GM19035 (cell line): ENCODE results near the gene FOXK1.

Experiments
- ATAC-seq: cut with Tn5 transposase; IDR thresholded peaks from one replicate; pipeline ENCODE4 v1.9.1; 2021; ENCODE audit not compliant: unreplicated experiment

Gene FOXK1

DNA sequence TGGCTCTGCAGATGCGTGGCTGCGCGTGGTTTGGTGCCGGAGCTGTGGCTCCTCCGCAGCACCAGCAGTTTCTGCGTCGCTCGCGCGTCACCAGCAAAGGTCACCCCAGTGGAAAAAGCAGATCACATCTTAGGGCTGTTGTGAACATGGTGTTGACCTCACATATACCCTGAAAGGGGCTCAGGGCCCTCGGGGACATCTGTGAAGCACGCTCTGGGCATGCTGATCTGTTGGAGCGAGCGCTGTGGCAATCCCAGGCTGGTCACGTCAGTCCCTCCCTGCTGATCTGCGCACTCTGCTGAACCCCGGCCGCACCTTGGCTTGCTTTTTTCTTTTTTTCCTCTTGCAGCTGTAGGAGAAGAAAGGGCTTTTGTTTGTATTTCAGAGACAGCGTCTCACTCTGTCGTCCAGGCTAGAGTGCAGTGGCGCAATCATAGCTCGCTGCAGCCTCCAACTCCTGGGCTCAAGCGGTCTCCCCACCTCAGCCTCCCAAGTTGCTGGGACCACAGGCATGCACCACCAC lies 60.0 kb downstream of the FOXK1 start:
- no peak for ATAC-seq

DNA sequence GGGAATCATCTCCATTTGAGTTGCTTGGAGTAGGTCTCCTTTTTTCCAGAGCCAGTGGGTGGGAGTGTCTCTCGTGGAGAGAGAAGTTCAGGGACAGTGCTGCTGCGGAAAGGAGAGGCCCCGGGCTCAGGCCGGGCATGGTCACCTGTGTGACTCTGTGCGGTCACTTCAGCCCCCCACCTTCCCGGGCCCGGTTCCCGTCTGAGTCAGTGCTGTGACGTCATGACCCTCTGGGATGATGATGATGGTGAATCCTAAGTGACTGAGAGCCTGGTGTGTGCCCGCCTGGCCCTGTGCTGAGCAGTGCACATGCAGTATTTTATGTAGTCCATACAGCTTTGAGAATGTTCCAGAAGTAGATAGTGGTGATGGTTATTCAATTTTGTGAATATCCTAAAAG lies 60.8 kb downstream of the FOXK1 start:
- ATAC-seq = no peak

DNA sequence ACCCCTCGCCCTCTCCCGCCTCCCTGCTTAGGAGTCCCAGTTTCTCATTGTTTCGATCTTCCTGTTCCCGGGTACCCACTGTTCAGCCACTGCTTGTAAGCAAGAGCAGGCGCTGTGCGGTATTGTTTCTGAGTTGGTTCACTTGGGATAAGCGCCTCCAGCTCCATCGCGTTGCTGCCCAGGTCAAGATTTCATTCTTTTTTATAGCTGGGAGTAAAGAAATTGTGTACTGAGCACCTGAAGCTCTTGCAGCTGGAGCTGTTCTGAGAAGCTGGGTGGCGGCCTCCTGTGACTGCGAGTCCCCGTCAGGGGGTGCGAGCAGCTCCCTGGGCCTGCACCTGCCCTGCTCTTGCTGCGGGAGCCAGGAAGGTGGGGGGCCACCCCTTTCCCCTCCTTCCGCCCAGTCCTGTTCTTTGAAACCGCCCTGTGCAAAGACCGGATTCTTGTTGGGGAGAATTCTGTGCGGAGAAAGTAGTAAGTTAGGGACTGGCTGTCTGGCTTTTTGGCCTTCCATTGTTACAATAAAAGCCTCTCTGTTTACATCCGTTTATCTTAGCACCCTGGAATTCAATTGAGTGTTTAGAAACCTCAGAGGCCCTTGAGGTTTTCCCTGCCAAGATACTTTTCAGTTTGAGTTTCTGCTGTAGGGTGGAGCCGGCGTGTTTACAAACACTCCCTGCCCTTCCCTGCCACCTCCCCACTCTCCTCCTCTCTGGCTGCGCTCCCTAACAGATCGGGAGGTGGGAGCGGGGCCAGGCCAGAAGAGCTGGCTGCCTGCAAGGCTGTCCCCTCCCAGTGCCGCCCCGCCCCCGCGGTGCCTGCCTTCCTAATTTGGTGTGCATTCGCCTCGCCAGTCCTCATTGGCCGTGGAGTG lies 62.5 kb downstream of the FOXK1 start:
- ATAC-seq = peak; percentile 66

DNA sequence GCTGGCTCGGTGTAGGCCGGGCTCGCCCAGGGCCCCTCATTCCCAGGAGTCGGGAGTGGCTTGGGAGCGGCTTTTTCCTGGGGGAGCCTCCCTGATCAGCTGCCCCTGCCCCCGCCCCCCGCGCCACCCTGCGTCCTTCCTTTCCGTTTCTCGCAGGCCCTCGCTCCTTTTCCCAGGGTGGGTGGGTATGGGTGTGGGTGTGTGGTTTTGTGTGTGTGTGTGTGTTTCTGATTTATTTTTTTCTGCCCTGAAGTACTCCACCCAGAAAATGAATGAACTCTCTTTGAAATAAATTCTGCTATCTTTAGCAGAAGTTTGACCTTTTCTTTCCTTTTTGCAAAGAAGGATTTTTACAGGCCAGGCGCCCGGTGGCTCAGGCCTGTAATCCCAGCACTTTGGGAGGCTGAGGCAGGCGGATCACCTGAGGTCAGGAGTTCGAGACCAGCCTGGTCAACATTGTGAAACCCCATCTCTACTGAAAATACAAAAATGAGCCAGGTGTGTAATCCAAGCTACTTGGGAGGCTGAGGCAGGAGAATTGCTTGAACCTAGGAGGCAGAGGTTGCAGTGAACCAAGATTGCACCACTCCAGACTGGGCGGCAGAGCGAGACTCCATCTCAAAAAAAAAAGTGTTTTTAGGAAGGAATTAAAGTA lies 63.3 kb downstream of the FOXK1 start:
- no peak for ATAC-seq

DNA sequence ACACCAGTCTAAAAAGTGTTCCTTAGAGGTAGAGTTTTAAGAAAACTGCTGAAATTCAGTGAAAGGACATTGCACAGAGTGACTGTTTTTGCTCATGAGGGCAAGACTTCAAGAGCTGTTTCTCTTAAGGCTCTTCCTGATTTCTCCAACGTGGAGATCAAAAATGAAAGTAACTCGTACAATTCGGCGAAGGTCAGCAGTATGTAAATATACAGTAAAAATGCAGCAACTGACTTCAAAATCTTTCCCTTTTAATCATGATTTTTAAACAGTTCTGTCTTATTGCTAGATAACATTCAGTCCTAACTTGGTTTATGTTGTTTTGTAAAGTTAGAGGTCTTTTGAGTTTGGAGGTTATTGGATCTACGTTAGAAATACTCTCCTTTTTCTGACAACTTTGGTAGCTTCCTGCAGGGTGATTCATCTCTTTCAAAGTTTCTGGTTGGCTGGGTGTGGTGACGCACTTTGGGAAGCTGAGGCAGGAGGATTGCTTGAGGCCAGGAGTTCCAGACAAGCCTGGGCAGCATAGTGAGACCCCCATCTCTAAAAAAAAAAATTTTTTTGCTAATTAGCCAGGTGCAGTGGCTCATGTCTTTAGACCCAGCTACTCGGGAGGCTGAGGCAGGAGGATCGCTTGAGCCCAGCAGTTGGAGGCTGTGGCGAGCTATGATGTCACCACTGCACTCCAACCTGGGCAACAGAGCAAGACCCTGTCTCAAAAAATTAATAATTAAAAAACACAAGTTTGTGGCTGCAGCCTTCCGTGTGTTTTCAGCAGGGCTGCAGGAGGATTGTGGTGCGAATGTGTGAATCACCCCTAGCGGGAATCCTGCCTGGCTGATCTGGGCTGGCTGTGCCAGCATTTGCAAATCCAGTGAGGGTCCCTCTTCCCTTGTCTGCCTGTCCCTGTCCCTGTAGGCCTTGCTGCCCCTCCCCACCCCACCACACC lies 64.2 kb downstream of the FOXK1 start:
- no peak for ATAC-seq

DNA sequence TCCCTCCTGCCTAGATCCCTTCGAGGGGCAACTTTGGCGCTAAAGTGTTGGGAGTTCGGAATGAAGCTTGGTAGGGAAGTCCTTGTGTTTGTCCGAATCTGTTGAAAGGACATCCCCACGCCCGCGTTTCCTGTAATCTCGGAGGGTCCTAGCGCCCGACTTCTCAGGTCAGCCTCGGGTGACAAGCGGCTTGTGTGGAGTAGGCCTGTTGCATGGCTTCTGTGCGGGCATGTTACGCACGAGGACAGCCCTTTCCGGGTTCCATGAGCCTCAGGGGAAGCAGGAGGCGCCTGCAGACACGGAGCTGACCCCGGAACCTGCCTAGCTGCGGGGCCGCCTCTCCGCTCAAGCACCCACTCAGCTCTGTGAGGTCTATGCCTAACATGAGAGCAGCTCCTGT lies 64.9 kb downstream of the FOXK1 start:
- no peak for ATAC-seq

DNA sequence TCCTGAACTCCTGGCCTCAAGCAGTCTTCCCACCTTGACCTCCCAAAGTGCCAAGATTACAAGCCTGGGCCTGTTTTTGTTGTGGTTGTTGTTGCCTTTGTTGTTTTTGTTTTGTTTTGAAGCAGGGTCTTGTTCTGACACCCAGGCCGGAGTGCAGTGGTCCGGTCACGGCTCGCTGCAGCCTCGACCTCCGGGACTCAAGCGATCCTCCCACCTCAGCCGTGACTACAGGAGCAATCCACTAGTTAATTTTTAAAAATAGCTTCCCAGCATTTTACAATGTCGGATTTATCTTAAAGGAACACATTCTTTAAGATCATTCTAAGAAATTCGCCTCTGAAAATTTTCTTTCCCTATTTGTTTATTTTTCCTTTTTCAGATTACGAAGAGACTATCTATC lies 65.7 kb downstream of the FOXK1 start:
- no peak for ATAC-seq

DNA sequence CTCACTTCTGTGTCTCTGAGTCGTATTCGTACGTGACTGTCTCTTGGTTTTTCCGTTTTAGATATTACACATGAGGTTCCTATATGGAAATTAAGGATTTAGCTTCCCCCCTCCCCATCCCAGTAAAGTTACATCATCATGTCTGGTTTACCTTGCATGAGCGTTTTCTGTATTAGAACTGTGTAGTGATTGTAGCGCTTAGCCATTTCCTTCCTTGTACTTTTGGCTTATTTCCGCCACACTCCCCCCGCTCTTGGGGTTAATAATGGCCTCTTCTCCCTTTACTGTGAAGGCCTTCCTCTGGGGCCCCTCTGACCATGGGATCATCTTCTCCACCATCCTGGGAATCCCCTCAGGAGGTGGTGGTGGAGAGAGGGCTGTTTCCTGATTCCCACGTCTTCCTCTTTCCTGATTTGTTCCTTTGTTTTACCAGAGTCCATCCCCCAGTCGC lies 66.2 kb downstream of the FOXK1 start:
- ATAC-seq = no peak

DNA sequence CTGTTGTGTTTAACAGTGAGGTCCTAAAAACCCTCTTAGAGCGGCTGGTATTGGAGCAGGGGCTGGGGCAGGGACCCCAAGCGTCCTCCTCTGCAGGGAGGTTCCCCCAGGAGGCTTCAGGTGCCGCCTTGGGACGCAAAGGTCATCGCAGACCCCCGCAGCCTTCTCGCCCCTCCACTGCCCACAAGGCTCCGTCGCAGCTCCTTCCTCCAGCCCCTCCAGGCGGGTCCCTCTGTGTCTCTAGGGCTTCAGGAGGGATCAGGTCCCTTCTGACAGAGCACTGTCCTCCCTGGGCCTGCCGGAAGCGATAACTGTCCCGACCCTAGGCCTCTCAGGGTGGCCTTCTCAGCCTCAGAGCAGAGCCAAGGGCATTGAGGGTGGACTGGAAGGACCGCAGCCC lies 67.3 kb downstream of the FOXK1 start:
- ATAC-seq = no peak

DNA sequence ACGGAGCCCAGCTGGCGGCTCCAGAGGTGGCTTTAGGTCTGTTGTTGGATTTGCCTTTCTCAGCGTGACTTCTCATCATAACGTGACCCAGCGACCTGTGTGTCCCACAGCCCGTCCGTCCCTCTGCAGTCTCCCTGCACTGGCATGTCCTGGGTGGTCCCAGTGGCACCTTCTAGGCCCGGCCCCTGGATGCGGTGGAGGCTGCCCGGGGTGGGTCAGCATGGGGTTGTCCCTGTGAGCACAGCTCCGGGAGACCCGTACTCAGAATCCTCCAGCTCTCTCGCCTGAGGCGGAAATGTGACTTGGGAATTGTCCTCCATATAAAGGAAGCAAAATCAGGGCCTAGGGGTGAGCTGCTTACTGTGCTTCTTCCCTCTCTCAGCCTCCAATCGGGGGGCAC lies 67.7 kb downstream of the FOXK1 start:
- ATAC-seq = no peak

DNA sequence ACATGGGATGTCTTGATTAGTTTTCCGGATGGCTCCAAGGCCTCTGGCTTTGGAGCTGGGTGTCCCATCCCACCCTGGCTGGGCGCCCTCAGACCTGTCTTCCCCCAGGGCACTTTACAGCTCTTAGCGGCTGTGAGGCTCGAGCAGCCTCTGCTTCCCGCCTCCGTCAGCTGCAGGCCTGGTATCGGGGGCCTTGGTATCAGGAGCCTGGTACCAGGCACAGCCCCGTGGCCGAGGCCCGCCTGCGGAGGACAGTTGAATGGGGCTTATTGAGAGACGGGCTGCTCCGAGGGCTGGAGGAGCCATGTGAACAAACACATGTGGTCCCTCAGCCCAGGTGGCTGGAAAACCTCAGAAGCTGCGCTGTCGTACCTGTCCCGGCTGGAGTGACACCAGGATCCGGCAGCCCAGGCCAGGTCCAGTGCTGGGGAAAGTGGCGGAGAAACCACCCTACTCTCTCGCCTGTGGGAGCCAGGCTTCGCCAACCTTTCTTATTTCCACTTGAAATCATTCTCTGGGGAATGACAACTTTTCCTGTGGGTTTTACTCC lies 69.4 kb downstream of the FOXK1 start:
- no peak for ATAC-seq

DNA sequence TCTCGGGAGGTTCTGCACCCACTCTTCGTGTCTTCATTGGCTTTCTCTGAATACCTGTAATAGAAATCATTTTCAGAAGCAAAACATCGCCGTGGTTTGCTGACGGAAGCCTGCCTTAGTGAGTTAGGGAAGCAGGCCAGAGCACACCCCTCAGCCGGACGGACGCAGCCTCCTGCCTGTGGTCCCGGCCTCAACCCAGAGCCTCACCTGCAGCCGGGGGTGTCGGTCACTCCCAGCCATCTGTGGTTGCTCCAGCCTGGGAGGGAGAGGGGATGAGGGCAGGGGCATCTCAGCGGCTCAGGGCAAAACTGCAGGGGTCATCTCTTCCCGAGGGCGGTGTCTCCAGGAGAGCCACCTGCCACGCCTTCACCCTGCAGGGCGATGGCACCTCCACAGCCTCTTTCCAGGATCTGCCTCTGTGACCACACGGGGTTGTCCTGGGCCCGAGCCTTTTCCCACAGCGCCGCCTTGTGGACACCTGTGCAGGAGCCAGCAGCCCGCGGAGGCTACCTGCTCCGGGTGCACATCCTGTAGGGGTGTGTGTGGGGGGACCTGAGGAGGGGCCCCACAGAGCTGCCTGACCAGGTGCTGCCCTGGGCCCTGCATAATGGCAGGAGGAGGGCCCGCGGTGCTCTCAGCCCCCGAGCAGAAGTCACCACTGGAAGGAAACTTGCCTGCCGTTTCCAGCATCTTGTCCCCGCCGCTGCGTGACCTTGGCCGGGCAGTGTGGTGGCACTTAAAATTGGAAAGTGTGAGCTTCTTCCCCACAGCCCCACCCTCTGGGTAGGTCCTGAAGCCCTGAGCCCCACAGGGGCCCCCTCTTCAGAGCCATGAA lies 71.7 kb downstream of the FOXK1 start:
- ATAC-seq = peak; percentile 84

DNA sequence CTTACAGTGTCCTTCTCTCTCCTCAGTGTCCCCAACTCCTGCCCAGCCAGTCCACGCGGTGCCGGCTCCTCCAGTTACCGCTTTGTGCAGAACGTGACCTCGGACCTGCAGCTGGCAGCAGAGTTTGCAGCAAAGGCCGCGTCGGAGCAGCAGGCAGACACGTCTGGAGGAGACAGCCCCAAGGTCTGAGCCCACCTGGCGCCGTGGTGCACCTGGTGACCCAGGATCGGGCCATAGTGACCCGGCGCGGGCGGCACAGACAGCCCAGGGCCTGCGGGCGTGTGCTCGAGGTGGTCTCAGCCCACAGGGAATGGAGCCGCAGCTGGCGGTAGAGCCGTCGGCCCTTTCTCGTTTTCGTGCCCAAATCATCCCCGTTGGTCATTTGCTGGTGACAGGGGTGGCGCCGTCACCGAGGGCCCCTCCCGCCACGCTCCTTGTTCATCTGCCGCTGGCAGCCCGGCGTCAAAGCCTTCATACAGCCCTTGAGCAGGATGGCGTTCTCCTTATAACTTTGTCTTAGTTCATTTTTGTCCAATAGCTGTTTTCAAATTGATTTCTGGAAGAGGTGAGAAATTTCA lies 72.4 kb downstream of the FOXK1 start:
- no peak for ATAC-seq

DNA sequence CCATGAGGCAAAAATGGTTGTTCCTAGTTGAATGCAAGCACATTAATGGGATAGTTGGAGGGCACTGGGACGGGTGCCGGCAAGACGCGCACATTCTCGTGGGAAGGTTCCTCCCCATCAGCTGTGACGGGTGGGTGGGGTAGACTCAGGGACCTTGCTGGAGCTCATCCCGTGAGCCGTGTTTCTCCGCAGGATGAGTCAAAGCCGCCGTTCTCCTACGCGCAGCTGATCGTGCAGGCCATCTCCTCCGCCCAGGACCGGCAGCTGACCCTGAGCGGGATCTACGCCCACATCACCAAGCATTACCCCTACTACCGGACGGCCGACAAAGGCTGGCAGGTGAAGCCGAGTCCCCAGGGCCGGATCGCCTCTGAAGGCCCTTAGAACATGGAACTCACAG lies 73.0 kb downstream of the FOXK1 start:
- ATAC-seq = no peak

DNA sequence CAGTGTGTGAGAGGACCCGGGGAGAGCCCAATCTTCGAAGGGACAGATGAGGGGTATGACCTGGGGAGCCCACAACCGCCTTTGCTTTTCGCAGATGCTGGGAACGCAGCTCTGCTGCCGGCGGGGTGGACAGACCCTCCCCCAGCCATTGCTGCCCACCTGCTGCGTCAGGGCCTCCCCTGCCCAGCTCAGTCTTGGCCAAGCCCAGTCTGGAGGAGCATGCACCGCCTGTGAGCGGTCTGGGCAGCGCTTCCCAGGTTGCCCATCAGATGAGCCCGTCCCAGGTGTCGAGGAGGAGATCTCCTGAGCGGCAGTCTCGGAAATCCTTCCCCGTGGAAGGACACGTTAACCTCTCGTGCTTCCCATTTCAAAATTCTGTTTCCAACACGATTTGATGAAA lies 76.0 kb downstream of the FOXK1 start:
- ATAC-seq = no peak

DNA sequence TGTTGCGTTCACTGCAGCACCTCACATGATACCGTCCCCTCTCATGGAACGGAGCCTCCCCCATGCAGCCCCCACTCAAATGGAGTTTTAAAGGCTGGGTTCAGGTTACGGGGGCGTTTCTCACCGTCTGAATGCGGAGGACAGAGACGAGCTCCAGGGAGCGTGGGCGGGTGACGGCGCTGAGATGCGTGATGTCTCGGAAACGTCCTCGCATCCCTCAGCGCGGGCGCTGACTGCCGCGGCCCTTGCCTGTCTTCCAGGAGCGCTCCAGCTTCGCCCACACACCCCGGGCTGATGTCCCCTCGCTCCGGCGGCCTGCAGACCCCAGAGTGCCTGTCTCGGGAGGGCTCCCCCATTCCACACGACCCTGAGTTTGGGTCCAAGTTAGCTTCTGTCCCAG lies 76.7 kb downstream of the FOXK1 start:
- no peak for ATAC-seq

DNA sequence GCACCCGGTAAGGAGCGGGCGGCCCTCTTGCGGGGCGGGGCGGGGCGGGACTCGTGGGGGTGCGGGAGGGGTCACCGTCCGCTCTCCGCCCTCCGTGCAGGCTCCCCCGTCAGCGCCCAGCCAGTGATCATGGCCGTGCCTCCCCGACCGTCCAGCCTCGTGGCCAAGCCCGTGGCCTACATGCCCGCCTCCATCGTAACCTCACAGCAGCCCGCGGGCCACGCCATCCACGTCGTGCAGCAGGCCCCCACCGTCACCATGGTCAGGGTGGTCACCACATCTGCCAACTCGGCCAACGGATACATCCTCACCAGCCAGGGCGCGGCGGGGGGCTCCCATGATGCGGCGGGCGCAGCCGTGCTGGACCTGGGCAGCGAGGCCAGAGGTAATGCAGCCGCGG lies 77.1 kb downstream of the FOXK1 start:
- no peak for ATAC-seq

DNA sequence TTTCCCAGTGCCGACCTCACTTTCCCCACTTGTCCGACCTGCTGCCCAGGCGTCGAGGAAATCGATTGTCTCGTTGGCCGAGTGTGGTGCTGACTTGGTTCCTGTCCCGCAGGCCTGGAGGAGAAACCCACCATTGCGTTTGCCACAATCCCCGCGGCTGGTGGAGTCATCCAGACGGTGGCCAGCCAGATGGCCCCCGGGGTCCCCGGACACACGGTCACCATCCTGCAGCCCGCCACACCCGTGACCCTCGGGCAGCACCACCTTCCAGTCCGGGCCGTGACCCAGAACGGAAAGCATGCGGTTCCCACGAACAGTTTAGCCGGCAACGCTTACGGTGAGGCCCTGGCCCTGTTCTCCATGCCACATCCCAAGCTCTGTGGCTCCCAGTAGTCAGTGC lies 78.9 kb downstream of the FOXK1 start:
- no peak for ATAC-seq
